Spleen (tissue), 11 donors: ENCODE measurements around the gene IL20RA. TPM values are rescaled to one million over a fixed set of nuclear protein-coding genes. Genes with fewer than 3 reads are reported as not detected.

ENCODE experiments used
- DNase-seq: peaks from one replicate; pipeline ENCODE4 v3.0.0-alpha.2; 2020
- H3K27ac ChIP-seq, 8 donors: fragments of 200-600 bp; sonication (generic) in 7 of 8; 1 replicate in 4 of 8; 2 replicates in 4 of 8; pipeline versions ENCODE4 v1.5.0 to v1.8.0; 2016 to 2021; ENCODE audit warnings: inconsistent platforms in 4 of 8, mild to moderate bottlenecking in 4 of 8, moderate library complexity in 1 of 8
- H3K27me3 ChIP-seq, 7 donors: fragments of 200-600 bp; sonication (generic) in 6 of 7; replicated peaks in 1 of 7; 1 replicate in 4 of 7; 2 replicates in 3 of 7; pipeline versions ENCODE4 v1.5.0 to v1.8.0; 2016 to 2021; ENCODE audit warnings: inconsistent platforms in 3 of 7, mild to moderate bottlenecking in 1 of 7
- H3K36me3 ChIP-seq, 6 donors: fragments of 200-600 bp; sonication (generic) in 5 of 6; 1 replicate in 4 of 6; 2 replicates in 2 of 6; pipeline versions ENCODE4 v1.5.0 to v1.8.0; 2016 to 2021; ENCODE audit warnings: inconsistent platforms in 2 of 6
- H3K4me1 ChIP-seq, 6 donors: fragments of 200-600 bp; sonication (generic) in 5 of 6; 1 replicate in 3 of 6; 2 replicates in 3 of 6; pipeline versions ENCODE4 v1.5.0 to v1.8.0; 2016 to 2021; ENCODE audit warnings: inconsistent platforms in 3 of 6
- H3K4me3 ChIP-seq, 8 donors: fragments of 200-600 bp; sonication (generic) in 7 of 8; 1 replicate in 4 of 8; 2 replicates in 4 of 8; pipeline versions ENCODE4 v1.5.0 to v1.8.0; 2016 to 2021; ENCODE audit warnings: inconsistent platforms in 4 of 8, mild to moderate bottlenecking in 4 of 8, moderate library complexity in 2 of 8
- H3K9me3 ChIP-seq, 8 donors: fragments of 200-600 bp; sonication (generic) in 7 of 8; 1 replicate in 4 of 8; 2 replicates in 4 of 8; pipeline versions ENCODE4 v1.5.0 to v1.8.0; 2016 to 2021; ENCODE audit warnings: inconsistent platforms in 4 of 8
- POLR2A ChIP-seq, 3 donors: fragments of 450-650 bp; IDR thresholded peaks; one replicate each; pipeline ENCODE4 v1.5.1; 2017; ENCODE audit warnings: antibody characterized with exemption in 3 of 3, mild to moderate bottlenecking in 1 of 3
- POLR2AphosphoS5 ChIP-seq, 3 donors: sonication (generic); formaldehyde crosslinking; IDR thresholded peaks; one replicate each; pipeline ENCODE4 v1.5.1; 2017; ENCODE audit warnings: antibody characterized with exemption in 3 of 3
- WGBS, 5 donors: extraction: QIAGEN DNeasy Blood & Tissue Kit in 3 of 5; methylation state at CpG; one replicate each; pipeline versions ENCODE4 v1.1.5 to v1.1.7; 2013 to 2018; 5-methylcytosine and 5-hydroxymethylcytosine counted together
- intact Hi-C: fragments of 100-400 bp; cut with DNase I; formaldehyde crosslinking; loops from one replicate; pipeline ENCODE4 v1.15.0; 2023; ENCODE audit warnings: low total_unique reads
- polyA plus RNA-seq, 3 donors: library from polyadenylated mRNA; stranded (reverse); fragments of 200-250 nt; gene quantifications; one replicate each; pipeline ENCODE4 v1.2.1, GENCODE V29; 2013
- total RNA-seq, 7 donors: library from RNA; depleted of rRNA in 3 of 7; stranded (reverse); fragments of >200 nt in 3 of 7; fragmentation: NEBNext Ultra II Directional in 4 of 7; extraction: Animal tissue kit (Norgen Biotek cat#: 25700) in 4 of 7; gene quantifications; one replicate each; pipeline versions ENCODE4 v1.1.0 to v1.2.1, GENCODE V29; 2016 to 2021
- TF ChIP-seq, protein P1 (sequence below), 11 experiments: fragments of 200-600 bp in 7 of 11; fragments of 450-650 bp in 4 of 11; sonication (generic) in 4 of 11; IDR thresholded peaks in 8 of 11; conservative IDR thresholded peaks in 3 of 11; 1 replicate in 7 of 11; 2 replicates in 4 of 11; pipeline versions ENCODE4 v1.4.0 to v1.8.0; 2016 to 2021; ENCODE audit warnings: antibody characterized with exemption in 11 of 11, inconsistent platforms in 4 of 11, mild to moderate bottlenecking in 1 of 11
- donor health status: healthy with polysubstance abuse.
- donor health status: DM: no; HTN: no; CAD: no; lungs with moderate emphysema.
- donor health status: DM: no; HTN: no; CAD: no.
- donor health status: Bipolar disorder and iron deficiency.
- donor health status: healthy.
- donor health status: DM: no; HTN: no; CAD: no.
- donor health status: DM: yes; HTN: yes; CAD: no.

Gene IL20RA
- total and polyA plus RNA-seq, 10 donors: 0.03 TPM; not detected in 9

DNA sequence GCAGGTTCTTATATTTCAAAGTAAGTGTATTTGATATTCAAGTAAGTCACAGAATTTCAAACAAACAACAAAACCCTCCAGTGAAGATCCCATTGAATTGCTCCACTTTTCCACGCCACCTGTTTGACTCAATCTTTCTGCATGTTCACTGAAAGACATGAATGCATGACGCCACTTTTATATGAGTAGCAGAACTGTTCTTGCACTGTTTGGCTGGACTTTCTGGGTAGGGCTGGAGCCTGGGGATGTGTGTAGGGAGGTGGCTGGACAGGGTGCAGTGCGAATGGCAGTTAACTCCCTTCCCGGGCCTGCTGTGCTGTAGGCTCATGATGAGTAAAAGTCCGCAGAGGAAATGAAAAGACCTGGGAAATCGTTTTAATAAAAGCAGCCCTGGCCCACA is 39.7 kb downstream of the IL20RA start:
- Histone ChIP-seq H3K27me3 (peaks cover 0 to 31% (median 0%) of the 10 kb centered on the region in 7 donors), H3K36me3 (no peaks in the 10 kb centered on the region), H3K9me3 (no peaks in the 10 kb centered on the region), H3K4me1 (no peaks in the 10 kb centered on the region), H3K4me3 (no peak overlapping the region), H3K27ac (no peak overlapping the region)
- TF ChIP-seq POLR2A (IDR thresholded peaks at IDR 0.05) (no peak), POLR2AphosphoS5 (IDR thresholded peaks at IDR 0.05) (no peak)
- TF ChIP-seq, protein P1, sequence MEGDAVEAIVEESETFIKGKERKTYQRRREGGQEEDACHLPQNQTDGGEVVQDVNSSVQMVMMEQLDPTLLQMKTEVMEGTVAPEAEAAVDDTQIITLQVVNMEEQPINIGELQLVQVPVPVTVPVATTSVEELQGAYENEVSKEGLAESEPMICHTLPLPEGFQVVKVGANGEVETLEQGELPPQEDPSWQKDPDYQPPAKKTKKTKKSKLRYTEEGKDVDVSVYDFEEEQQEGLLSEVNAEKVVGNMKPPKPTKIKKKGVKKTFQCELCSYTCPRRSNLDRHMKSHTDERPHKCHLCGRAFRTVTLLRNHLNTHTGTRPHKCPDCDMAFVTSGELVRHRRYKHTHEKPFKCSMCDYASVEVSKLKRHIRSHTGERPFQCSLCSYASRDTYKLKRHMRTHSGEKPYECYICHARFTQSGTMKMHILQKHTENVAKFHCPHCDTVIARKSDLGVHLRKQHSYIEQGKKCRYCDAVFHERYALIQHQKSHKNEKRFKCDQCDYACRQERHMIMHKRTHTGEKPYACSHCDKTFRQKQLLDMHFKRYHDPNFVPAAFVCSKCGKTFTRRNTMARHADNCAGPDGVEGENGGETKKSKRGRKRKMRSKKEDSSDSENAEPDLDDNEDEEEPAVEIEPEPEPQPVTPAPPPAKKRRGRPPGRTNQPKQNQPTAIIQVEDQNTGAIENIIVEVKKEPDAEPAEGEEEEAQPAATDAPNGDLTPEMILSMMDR (IDR thresholded peaks at IDR 0.05 in 8 of 11, conservative IDR thresholded peaks at IDR 0.05 in 3 of 11): no peak
- intact Hi-C loops: no loop called here
- no peak for DNase-seq
- WGBS, 5 donors: 81 to 93% (median 90%) methylated on average over 6 of the region's 6 CpGs

DNA sequence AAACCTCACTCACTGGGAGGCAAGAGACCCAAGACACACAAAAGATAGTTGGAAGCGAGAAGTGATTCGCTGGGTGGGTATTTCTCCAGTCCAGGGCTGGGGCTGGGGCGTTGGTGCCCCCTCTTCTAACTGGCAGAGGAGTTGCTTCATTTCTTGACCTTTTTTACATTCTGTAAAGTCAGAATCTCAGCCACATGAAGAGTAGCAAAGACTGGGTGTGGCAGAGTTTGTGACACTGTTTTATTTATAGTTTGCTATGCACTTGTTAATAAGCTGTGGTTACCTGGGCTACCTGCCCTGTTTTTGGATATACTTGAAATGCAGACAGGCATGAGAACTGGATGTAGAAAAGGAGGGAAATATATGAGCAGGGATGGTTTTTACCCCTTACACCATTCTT is 42.3 kb downstream of the IL20RA start:
- TF ChIP-seq POLR2AphosphoS5 (IDR thresholded peaks at IDR 0.05) (no peak), POLR2A (IDR thresholded peaks at IDR 0.05) (no peak)
- TF ChIP-seq, protein P1 (IDR thresholded peaks at IDR 0.05 in 8 of 11, conservative IDR thresholded peaks at IDR 0.05 in 3 of 11): no peak
- no peak overlapping the region for H3K27ac ChIP-seq
- H3K27me3 ChIP-seq: peaks cover 0 to 21% (median 0%) of the 10 kb centered on the region in 7 donors
- 47 to 88% (median 83%) methylated on average over 3 of the region's 3 CpGs for WGBS, 5 donors
- no peaks in the 10 kb centered on the region for H3K9me3 ChIP-seq
- intact Hi-C loops: no loop called here
- H3K36me3 ChIP-seq: no peaks in the 10 kb centered on the region
- no peaks in the 10 kb centered on the region for H3K4me1 ChIP-seq
- H3K4me3 ChIP-seq: no peak overlapping the region
- DNase-seq: no peak

- intact Hi-C loops: no loop called here
- no peak overlapping the region for H3K27ac ChIP-seq
Measured at GRCh38 chr6:137001977-137002302, 42.8 kb downstream of the IL20RA start.

GRCh38 chr6:137001299-137001976 is 43.3 kb downstream of the IL20RA start:
- Histone ChIP-seq H3K4me3 (no peak overlapping the region), H3K9me3 (no peaks in the 10 kb centered on the region), H3K4me1 (no peaks in the 10 kb centered on the region), H3K36me3 (no peaks in the 10 kb centered on the region), H3K27me3 (peaks cover 0 to 28% (median 0%) of the 10 kb centered on the region in 7 donors), H3K27ac (no peak overlapping the region)
- 52 to 64% (median 58%) methylated on average over 17 of the region's 17 CpGs for WGBS, 5 donors
- TF ChIP-seq, protein P1 (IDR thresholded peaks at IDR 0.05 in 8 of 11, conservative IDR thresholded peaks at IDR 0.05 in 3 of 11): no peak
- TF ChIP-seq POLR2A (IDR thresholded peaks at IDR 0.05): no peak
- TF ChIP-seq POLR2AphosphoS5 (IDR thresholded peaks at IDR 0.05): no peak
- DNase-seq: no peak
- intact Hi-C loops: no loop called here

More at GRCh38 chr6:137001977-137002302, 42.8 kb downstream of the IL20RA start:
- no peak overlapping the region for H3K4me3 ChIP-seq
- no peaks in the 10 kb centered on the region for H3K9me3 ChIP-seq
- TF ChIP-seq, protein P1 (IDR thresholded peaks at IDR 0.05 in 8 of 11, conservative IDR thresholded peaks at IDR 0.05 in 3 of 11): no peak
- TF ChIP-seq POLR2AphosphoS5 (IDR thresholded peaks at IDR 0.05): no peak
- TF ChIP-seq POLR2A (IDR thresholded peaks at IDR 0.05): no peak
- DNase-seq: no peak
- H3K36me3 ChIP-seq: no peaks in the 10 kb centered on the region
- peaks cover 0 to 23% (median 0%) of the 10 kb centered on the region in 7 donors for H3K27me3 ChIP-seq
- H3K4me1 ChIP-seq: no peaks in the 10 kb centered on the region
- WGBS, 5 donors: 60 to 70% (median 64%) methylated on average over 7 of the region's 7 CpGs
